Keratinocyte (primary cell): ENCODE measurements around the gene OR7G3. TPM values are rescaled to one million over a fixed set of nuclear protein-coding genes. Genes with fewer than 3 reads are reported as not detected.

Experiments used
- DNase-seq: peaks from one replicate; pipeline ENCODE4 v3.0.0-alpha.2; 2011; ENCODE audit warnings: low read depth, missing footprints, low spot score
- FAIRE-seq: peaks from 2 replicates; lab custom pipeline; 2011; peaks lifted over from hg19 to GRCh38; lab: Jason Lieb, UNC
- H2AFZ ChIP-seq: 2 replicates; pipeline ENCODE4 v1.6.0; 2012; ENCODE audit warnings: low read length, control low read depth, inconsistent platforms; ENCODE audit not compliant: control insufficient read depth
- H3K27ac ChIP-seq: 2 replicates; pipeline ENCODE4 v1.5.1; 2011; ENCODE audit warnings: low read length; ENCODE audit not compliant: control insufficient read depth, insufficient read depth
- H3K27me3 ChIP-seq: 3 replicates; pipeline ENCODE4 v1.6.0; 2011; ENCODE audit warnings: low read length; ENCODE audit not compliant: control insufficient read depth, insufficient read depth; ENCODE audit errors: extremely low read depth
- H3K36me3 ChIP-seq, 2 experiments: 2 replicates in 1 of 2; 3 replicates in 1 of 2; pipeline ENCODE4 v1.5.1; 2011; ENCODE audit warnings: low read length in 2 of 2, mild to moderate bottlenecking in 1 of 2; ENCODE audit not compliant: control insufficient read depth in 2 of 2, insufficient read depth in 2 of 2; ENCODE audit errors: extremely low read depth in 1 of 2
- H3K4me1 ChIP-seq: 3 replicates; pipeline ENCODE4 v1.5.1; 2011; ENCODE audit warnings: low read length; ENCODE audit not compliant: control insufficient read depth, insufficient read depth; ENCODE audit errors: extremely low read depth
- H3K4me2 ChIP-seq: 3 replicates; pipeline ENCODE4 v1.6.0; 2011; ENCODE audit warnings: low read depth, low read length; ENCODE audit not compliant: control insufficient read depth, insufficient read depth; ENCODE audit errors: extremely low read depth
- H3K4me3 ChIP-seq, 3 experiments: fragments of 200-600 bp in 1 of 3; sonication (generic) in 1 of 3; 2 replicates in 2 of 3; 3 replicates in 1 of 3; pipeline ENCODE4 v1.5.1; 2011 to 2016; ENCODE audit warnings: low read length in 3 of 3, mild to moderate bottlenecking in 3 of 3, control low read depth in 2 of 3, inconsistent platforms in 1 of 3, low read depth in 1 of 3, mixed read lengths in 1 of 3, mixed run types in 1 of 3, moderate library complexity in 1 of 3; ENCODE audit not compliant: control insufficient read depth in 2 of 3, insufficient read depth in 2 of 3; ENCODE audit errors: extremely low read depth in 1 of 3
- H3K79me2 ChIP-seq: 2 replicates; pipeline ENCODE4 v1.6.0; 2012; ENCODE audit warnings: low read length; ENCODE audit not compliant: control insufficient read depth, insufficient read depth
- H3K9ac ChIP-seq: 3 replicates; pipeline ENCODE4 v1.6.0; 2011; ENCODE audit warnings: low read length; ENCODE audit not compliant: control insufficient read depth, insufficient read depth; ENCODE audit errors: extremely low read depth
- H3K9me1 ChIP-seq: 3 replicates; pipeline ENCODE4 v1.6.0; 2011; ENCODE audit warnings: low read length; ENCODE audit not compliant: control insufficient read depth, insufficient read depth; ENCODE audit errors: extremely low read depth
- H3K9me3 ChIP-seq: 2 replicates; pipeline ENCODE4 v1.5.1; 2012; ENCODE audit warnings: low read depth, low read length; ENCODE audit not compliant: control insufficient read depth
- H4K20me1 ChIP-seq: 3 replicates; pipeline ENCODE4 v1.6.0; 2011; ENCODE audit warnings: low read length; ENCODE audit not compliant: control insufficient read depth, insufficient read depth; ENCODE audit errors: extremely low read depth
- CTCF ChIP-seq, 3 experiments: IDR thresholded peaks in 1 of 3; conservative IDR thresholded peaks in 1 of 3; optimal IDR thresholded peaks in 1 of 3; 2 replicates in 2 of 3; 3 replicates in 1 of 3; pipeline versions ENCODE3 to v1.5.1; 2011; ENCODE audit warnings: low read length in 3 of 3, mild to moderate bottlenecking in 3 of 3, moderate library complexity in 2 of 3, control low read depth in 1 of 3, inconsistent platforms in 1 of 3; ENCODE audit not compliant: insufficient read depth in 2 of 3; ENCODE audit errors: extremely low read depth in 1 of 3
- EZH2 ChIP-seq: IDR thresholded peaks from one replicate; pipeline ENCODE4 v1.6.1; 2012; ENCODE audit warnings: inconsistent platforms, mild to moderate bottlenecking, low read length, moderate library complexity
- dilution Hi-C: fragments of 300-500 bp; cut with MboI; formaldehyde crosslinking; loops from one replicate; pipeline ENCODE4 v1.7.0; 2020; ENCODE audit warnings: low sequenced_read_pairs; ENCODE audit not compliant: extremely low pct_ligation_motif_present
- polyA plus RNA-seq, 5 experiments: library from polyadenylated mRNA; depleted of rRNA in 3 of 5; stranded (reverse) in 3 of 5; stranded (forward) in 1 of 5; unstranded in 1 of 5; fragments of >200 nt; gene quantifications; 1 replicate in 1 of 5; 2 replicates in 3 of 5; 3 replicates in 1 of 5; pipeline versions ENCODE4 v1.2.1 to v1.2.3, GENCODE V29; 2011 to 2012; ENCODE audit warnings: missing spikeins in 2 of 5, low read depth in 1 of 5, low replicate concordance in 1 of 5

OR7G3 gene
- polyA plus RNA-seq, 1 donor (not counting 4 experiments of a cell fraction or from before 2014, with no cell fraction given), result not detected

- peaks cover 0 to 8% of the 10 kb centered on the region in 2 experiments for H3K36me3 ChIP-seq
- peak overlapping the region; percentile 86 for H3K27ac ChIP-seq
- dilution Hi-C loops, result no loop called here
- TF ChIP-seq EZH2 (no peak), CTCF (optimal IDR thresholded peaks at IDR 0.05 in 1 of 3, IDR thresholded peaks at IDR 0.05 in 1 of 3, conservative IDR thresholded peaks at IDR 0.05 in 1 of 3; ENCODE audit: extremely low read depth in 1 of 3, insufficient read depth in 2 of 3, low read length in 3 of 3) (no peak)
- H3K9ac ChIP-seq, result peak overlapping the region; percentile 94
- H4K20me1 ChIP-seq, result no peaks in the 10 kb centered on the region
- peaks cover under 1% of the 10 kb centered on the region for H3K9me3 ChIP-seq
- H3K79me2 ChIP-seq, result peaks cover 45% of the 10 kb centered on the region
- H3K4me3 ChIP-seq, result peak overlapping the region; percentile 78 to 87 (median 82)
- H3K9me1 ChIP-seq, result no peaks in the 10 kb centered on the region
- H2AFZ ChIP-seq, result peak overlapping the region; percentile 100
- H3K27me3 ChIP-seq, result no peaks in the 10 kb centered on the region
- FAIRE-seq (no peak), DNase-seq (no peak)
- peaks cover 5% of the 10 kb centered on the region for H3K4me1 ChIP-seq
- H3K4me2 ChIP-seq, result peak overlapping the region; percentile 99
Measured at GRCh38 chr19:9139609-9140158, 12.9 kb upstream of the OR7G3 start.

GRCh38 chr19:9132422-9132821 is 5.7 kb upstream of the OR7G3 start:
- no peak overlapping the region for H3K4me2 ChIP-seq
- H3K4me3 ChIP-seq, result no peak overlapping the region
- peaks cover 4% of the 10 kb centered on the region for H3K4me1 ChIP-seq
- no peaks in the 10 kb centered on the region for H3K36me3 ChIP-seq
- TF ChIP-seq CTCF (optimal IDR thresholded peaks at IDR 0.05 in 1 of 3, IDR thresholded peaks at IDR 0.05 in 1 of 3, conservative IDR thresholded peaks at IDR 0.05 in 1 of 3; ENCODE audit: extremely low read depth in 1 of 3, insufficient read depth in 2 of 3, low read length in 3 of 3) (no peak), EZH2 (no peak)
- no peak overlapping the region for H3K27ac ChIP-seq
- dilution Hi-C loops, result no loop called here
- no peaks in the 10 kb centered on the region for H4K20me1 ChIP-seq
- no peaks in the 10 kb centered on the region for H3K9me1 ChIP-seq
- DNase-seq (no peak), FAIRE-seq (no peak)
- no peaks in the 10 kb centered on the region for H3K27me3 ChIP-seq
- no peak overlapping the region for H2AFZ ChIP-seq
- H3K9ac ChIP-seq, result no peak overlapping the region
- no peaks in the 10 kb centered on the region for H3K79me2 ChIP-seq
- no peaks in the 10 kb centered on the region for H3K9me3 ChIP-seq
